Superior temporal gyrus (tissue), 1 donor: ENCODE measurements around the gene PARVB.

Experiments
- DNase-seq: peaks from one replicate; pipeline ENCODE4 v3.0.0-alpha.2; 2016; ENCODE audit errors: extremely low spot score

Gene PARVB

DNA sequence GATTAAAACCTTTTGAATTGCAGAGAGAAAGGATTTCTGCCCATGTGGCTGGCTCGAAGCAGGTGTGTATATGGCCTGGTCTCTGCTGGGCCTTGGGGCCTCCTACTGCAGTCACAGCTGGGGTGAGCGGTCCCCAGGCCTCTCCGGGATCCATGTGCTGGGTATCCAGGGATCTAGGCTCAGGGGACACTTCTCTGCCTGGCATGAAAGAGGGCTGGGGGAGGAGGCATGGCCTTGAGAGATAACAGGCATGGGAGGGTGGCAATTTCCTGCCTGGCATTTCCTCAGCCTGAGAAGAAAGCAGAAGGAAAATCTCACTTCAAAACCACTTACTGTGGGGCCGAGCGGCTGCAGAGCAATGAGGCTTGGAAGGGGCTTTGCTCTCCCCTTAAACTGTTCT, 136.3 kb downstream of the PARVB start:
- DNase-seq: no peak

DNA sequence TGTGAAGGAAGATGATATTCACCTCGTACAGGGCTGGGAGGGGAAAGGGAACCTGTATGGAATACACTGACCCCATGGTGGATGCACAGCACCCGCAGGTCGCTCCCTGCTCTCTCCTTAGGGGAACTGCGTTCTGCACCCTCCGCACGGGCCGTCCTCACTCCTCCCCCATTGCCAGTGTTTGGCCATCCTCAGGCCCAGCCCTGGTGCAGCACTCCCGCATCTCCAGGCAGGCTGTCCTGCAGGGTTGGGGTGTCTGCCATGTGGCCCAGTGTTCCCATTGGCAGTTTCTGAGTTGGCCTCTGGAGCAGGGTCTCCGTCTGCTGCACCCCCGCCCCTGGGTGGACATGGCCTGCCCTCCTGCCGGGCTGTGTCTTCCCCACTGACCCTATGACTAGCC, 137.6 kb downstream of the PARVB start:
- DNase-seq: no peak

DNA sequence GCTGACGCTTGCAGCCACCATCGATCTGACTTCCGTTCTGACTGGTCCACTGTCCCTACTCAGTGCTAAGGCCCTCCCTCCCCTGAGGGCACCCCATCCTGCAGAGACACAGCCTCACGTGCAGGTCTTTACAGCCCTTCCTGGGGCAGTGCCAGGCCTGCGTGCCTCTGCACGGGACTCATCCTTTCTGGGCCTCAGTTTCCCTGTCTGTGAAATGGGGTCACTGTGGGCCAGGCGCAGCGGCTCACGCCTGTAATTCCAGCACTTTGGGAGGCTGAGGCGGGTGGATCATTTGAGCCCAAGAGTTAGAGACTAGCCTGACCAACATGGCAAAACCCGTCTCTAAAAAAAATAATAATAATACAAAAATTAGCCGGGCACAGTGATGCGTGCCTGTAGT, 138.9 kb downstream of the PARVB start:
- DNase-seq: no peak

- DNase-seq: no peak
Observed at GRCh38 chr22:44163536-44163935, 139.4 kb downstream of the PARVB start.

DNA sequence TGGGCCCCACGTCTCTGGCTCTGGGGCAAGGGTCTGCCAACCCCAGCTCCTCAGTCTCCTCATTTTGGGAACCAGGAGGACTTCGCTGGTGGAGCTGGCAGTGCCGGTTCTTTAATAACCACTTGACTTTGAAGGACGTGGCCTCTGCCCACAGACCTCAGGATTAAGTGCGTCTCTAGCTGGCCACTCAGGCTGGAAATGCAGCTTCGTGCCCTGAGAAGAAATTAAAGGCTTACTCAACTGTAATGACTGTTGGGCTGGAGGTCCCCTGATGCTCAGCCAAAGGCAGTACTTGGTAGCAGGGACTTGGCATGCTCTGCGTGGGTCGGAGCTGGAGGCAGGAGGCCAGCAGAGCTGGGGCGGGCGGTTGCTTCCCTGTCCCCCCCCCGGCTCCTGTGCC, 139.9 kb downstream of the PARVB start:
- DNase-seq: no peak

GRCh38 chr22:44165286-44165874, 141.3 kb downstream of the PARVB start:
- no peak for DNase-seq

DNA sequence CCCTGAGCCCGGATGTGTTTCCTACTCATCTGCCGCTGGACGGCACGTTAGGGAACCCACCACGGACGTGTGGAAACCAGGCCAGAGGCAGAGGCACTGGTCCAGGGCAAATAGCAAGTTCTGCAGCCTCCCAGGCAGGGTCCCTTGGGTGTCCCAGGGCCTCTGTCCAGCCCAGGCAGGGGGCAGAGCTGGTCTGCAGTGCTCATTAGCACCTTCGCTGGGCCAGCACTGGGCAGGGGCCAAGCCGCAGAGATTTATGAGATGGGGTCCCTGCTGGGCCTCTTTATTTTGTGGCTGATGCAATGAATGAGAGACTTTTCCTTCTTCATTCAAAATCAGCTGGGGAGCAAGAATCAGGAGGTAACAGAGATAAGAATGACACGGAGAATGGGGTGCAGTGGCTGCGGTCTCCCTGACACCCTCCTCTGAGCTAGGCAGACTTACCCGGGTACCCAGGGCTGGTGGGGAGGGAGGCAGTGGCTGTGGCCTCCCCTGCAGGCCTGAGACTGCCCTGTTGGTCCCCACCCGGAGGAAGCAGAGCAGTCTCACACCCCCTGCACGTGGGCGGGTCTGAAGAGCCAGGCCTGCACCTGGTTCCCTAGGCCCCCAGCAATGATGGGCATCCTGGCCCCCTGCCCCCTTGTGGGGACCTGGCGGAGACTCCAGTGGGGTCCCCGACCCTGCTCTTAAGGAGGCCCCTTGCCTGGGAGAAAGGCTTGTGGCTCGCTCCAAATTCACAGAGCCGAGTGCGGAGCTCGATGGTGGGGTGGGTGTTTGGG, 142.6 kb downstream of the PARVB start:
- no peak for DNase-seq

DNA sequence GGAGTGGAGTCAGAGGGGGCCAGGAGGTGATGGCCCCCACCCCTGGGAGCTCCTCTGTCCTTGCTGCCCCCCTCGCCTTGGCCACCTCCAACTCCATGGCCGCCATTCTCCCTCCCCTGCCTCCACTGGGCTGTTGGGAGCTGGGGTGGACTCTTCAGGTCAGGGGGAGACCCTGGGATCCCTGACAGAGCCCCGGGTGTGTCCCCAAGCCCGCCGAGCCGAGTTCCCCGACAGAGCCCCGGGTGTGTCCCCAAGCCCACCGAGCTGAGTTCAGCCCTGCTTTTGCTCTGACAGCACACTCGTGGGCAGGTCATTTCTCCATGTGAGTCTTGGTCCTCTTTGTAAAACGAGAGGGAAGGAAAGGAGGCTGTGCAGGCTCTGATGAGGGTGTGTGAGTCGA, 143.4 kb downstream of the PARVB start:
- DNase-seq: no peak

DNA sequence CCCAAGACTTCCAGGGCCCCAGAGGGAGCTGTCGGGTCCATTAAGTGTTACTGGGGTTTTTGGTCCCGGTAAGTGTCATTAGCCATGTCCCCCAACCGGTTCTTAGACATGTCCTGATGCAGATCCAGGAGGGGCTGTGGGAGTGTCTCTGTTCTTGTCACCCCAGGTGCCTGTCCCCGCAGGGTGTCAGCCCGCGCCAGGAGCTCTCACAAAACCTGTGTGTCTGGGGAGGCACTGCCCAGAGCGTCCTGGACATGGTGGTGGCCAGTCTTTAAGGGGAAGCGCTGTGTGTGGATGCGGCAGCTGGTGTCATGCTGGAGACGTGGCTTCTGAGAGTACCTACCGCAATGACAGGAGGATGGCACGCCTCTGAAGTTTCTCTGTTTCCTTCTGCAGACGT, 144.1 kb downstream of the PARVB start:
- DNase-seq: no peak

DNA sequence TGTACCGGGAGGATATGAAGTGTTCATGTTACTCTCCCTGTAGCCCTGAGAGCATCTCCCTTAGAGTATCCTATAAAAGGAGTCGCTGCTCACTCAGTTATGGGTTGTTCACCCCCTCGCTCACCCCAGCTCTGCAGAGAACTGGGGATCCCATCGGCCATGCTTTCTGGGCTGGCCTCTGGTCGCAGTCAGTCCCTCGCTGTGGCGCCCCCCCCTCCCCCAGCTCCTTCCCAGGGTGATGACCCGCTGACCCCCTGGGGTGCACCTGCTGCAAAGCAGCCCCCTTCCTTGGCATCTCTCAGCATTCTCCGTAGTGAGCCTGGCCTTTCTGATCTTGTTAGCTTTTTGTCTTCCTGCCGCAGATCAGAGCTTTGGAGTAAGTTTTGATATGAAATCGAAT, 146.4 kb downstream of the PARVB start:
- no peak for DNase-seq

DNA sequence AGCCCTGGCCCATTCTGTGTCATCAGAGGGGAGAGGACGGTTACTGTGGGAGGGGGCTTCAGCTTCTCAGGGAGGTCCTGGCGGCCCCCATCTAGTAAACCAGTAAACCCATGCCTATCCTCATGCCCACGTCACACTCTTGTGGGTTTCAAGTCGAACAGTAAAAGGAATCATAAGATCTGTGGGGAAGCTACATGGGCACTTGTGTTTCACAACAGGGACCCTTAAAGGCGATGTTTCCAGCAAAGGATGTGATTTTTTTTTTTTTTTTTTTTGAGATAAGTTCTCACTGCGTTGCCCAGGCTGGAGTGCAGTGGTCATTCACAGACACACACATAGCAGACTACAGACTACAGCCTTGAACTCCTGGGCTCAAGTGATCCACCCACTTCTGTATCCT, 147.5 kb downstream of the PARVB start:
- no peak for DNase-seq

DNA sequence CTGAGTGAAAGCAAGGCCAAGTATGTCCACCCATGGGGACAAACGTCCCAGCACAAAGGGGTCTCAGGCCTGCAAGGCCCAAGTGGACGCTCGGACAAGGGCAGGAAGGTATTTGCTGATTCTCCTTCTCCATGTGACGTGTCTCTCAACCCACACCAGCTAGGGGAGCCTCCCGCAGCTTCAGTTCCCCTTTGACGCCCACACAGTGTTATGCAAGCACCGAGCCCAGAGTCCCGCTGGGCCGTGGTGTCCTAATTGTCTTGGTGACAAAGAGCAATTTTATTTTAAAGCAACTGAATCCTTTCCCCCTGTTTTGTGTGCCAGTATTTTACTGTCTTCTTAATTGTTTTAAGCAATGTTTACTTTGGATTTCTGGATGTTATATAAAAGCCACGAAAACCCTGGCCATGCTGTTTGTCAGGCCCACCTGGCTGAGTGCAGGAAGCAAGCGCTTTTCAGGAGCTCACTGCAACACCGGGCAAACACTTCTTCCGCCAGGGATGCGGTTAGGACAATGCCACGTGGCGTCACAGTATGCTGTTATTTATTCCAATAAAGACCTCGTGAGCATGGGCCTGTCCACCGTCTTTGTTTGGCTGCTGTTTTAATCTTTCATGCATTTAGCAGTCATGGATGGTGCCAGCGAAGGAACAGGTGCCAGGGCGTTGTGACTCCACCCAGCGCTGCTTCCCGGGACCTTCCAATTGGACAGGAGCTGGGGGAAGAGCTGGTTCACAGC, 148.4 kb downstream of the PARVB start:
- DNase-seq: peak; percentile 69

DNA sequence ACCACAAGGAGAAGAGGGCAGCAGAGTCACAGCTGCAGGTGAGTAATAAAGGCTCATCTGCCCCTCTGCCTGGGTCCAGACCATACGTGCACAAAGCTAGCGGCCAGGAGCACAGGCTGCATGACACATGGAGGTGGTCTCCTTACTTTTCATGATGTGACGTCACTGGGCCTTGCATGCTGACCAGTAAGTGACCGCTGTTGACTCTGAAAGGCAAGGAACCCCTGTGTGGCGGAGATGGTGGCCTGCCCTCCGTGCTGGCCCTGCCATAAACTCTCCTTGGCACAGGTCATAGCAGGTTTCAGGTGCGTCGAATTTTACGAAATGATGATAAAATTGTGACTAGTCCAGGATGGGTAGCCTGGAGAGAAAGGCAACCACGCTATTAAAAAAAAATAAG, 149.1 kb downstream of the PARVB start:
- DNase-seq: no peak

GRCh38 chr22:44175676-44176075, 151.6 kb downstream of the PARVB start:
- DNase-seq: no peak

- no peak for DNase-seq
Observed at GRCh38 chr22:44179196-44179988, 155.3 kb downstream of the PARVB start.

- DNase-seq: no peak
Observed at GRCh38 chr22:44179989-44180705, 156.0 kb downstream of the PARVB start.

- no peak for DNase-seq
Observed at GRCh38 chr22:44180706-44181032, 156.6 kb downstream of the PARVB start, which contains the start of gene PARVG. TSS of gene PARVG (plus strand) at chr22:44180925. CDS start at chr22:44183330, 2,405 bp downstream.

- no peak for DNase-seq
Observed at GRCh38 chr22:44181033-44181911, 157.2 kb downstream of the PARVB start.

DNA sequence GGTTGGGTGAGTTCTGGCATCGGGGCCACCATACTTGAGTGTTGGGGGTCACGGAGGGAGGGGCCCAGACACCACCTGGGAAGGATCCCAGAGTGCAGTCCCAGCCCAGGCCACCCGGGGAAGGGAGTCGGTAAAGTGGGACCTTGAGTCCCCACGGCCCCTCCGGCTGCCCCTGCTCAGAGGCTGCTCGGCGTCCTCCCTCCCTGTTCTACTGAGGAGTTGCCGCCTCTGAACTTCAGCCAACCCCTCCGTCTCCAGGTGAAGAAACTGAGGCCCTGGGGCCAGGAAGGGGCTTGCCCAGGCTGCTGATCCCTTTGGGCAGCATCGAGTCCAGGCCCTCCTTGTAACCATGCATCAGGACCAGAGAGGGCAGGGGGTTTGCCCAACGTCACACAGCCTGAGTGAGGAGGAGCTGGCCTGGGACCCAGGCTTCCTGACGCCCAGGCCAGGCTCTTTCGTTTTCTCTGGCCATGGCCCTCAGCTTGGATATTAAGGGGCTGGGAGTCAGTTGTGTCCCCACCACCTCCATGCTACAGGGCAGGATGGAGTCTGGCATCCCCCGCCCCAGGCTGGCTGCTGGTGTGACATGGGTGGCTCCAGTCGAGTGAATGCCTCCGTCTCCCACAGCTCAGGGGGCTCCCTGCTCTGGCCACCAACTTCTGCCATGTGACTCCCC, 157.9 kb downstream of the PARVB start:
- DNase-seq: no peak
